Inflammatory macrophage (primary cell): ENCODE data around the gene BAIAP3.
"Not testable (repeated sequence)": the region's sequence is repeated elsewhere in the genome, so short reads cannot be mapped to it uniquely, and the experiment has no call there.

Experiments used
- DNase-seq, 2 donors: peaks; one replicate each; pipeline ENCODE4 v3.0.0-alpha.2; 2020 to 2022

BAIAP3 gene

GRCh38 chr16:1319041-1319440, 14.4 kb upstream of the BAIAP3 start:
- no peak for DNase-seq

DNA sequence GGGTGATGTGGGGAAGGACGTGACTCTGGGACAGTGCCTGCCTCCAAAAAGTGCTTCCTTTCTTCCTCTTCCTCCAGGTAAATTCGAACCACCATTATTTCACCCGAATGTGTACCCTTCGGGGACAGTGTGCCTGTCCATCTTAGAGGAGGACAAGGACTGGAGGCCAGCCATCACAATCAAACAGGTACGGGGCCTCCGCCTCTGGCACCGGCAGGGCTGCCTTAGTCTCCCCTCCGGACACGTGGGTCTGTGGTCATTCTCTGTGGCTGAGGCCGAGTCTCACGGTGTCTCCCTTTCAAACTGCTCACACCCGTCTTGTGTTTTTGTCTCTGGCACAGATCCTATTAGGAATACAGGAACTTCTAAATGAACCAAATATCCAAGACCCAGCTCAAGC, 13.3 kb upstream of the BAIAP3 start:
- DNase-seq = no peak

DNA sequence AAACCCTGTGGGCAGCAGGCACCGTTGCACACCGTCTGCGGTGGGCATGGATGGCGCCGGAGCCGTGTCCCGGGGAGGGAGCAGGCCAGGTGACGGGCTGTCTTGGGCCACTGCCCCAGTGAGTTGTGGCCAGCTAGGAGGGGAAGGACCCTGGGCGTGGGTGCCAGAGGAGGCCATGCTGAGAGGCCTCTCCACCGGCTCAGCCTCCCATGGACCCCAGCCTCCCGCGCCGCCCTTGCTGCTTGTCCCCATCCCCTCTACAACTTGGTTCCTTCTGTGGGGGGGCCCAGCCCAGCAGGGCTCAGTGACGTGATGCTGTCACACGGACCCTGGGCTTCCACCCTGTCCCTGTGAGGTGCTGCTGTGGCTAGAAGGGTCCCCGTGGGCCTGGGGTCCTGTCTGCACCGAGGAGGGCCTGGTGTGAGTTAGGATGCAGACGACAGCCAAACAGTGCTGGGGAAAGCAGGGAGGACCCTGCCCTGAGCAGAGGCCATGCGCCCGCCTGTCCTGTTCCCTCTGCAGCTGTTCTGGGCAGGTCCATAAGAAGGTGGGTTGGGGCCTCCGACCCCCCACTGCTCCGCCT, 12.7 kb upstream of the BAIAP3 start:
- no peak for DNase-seq

DNA sequence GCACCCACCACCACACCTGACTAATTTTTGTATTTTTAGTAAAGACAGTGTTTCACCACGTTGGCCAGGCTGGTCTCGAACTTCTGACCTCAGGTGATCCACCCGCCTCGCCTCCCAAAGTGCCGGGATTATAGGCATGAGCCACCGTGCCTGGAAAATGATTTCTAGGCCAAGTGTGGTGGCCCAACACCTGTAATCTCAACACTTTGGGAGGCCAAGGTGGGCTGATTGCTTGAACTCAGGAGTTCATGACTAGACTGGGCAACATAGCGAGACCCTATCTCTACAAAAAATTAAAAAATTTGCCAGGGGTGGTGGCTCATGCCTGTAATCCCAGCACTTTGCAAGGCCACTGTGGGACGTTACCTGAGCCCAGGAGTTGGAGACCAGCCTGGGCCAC, 11.0 kb upstream of the BAIAP3 start:
- DNase-seq = no peak

- DNase-seq = no peak
Measured at GRCh38 chr16:1323296-1324239, 9.9 kb upstream of the BAIAP3 start.

- no peak for DNase-seq
Measured at GRCh38 chr16:1324286-1324826, 9.1 kb upstream of the BAIAP3 start.

DNA sequence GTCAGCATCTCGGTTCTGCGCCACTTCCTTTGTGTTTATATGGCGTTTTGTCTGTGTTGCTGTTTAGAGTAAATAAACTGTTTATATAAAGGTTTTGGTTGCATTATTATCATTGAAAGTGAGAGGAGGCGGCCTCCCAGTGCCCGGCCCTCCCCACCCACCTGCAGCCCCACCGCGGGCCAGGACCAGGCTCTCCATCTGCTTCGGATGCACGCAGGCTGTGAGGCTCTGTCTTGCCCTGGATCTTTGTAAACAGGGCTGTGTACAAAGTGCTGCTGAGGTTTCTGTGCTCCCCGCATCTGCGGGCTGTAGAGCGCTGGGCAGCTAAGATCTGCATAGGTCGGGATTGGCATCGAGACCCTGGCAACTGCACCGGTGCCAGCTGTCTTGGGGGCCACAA, 8.2 kb upstream of the BAIAP3 start:
- DNase-seq = no peak

DNA sequence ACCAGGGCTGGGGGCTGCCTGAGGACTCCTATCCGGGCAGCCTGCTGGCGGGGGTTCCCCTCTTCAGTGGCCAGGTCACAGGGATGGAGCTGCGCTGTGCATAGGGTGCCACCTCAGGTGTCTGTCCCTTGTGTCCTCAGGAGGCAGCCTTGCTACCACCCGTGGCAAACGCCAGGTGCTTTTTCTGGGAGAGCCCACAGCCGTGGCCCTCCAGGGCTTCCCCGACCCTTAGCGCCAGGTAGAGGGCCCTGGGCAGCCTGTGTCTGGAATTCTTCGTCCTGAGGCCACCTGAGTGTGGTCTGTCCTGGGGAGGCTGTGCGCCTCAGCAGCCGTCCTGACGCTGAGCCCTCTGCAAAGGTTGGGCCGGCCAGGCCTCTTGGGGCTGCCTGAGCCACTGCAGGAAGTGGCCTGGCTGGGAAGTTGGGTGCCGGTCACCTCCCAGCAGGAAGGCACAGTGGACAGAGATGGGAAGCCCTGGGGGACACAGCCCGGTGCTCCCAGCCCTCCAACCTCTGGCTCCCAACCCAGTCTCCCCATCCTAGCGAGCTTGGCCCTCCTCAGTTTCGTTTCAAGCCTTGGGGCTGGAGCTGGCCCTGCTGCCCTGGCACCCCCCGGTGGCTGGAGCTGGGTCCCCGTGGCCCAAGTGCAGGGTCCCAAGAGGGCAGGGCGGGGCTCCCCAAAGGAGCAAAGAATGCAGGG, 7.6 kb upstream of the BAIAP3 start:
- DNase-seq = no peak

DNA sequence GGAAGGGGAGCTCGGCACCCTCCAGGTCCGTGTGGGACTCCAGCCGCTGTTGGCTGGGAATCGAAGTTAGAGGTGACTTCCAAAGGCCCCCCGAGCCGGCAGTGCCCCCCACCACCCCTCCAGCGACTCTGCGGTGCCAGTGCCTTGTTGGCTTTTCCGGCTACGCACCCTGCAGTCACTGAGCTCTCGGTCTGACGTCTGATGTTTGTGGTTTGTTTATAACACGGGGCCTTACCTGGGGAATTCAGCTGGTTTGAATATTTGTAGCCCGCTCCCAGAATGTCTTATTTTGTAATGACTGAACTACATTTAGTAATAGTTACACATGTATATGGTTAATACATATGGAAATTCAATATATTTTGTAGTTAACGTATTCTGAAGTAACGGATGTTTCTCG, 7.1 kb upstream of the BAIAP3 start:
- no peak for DNase-seq

DNA sequence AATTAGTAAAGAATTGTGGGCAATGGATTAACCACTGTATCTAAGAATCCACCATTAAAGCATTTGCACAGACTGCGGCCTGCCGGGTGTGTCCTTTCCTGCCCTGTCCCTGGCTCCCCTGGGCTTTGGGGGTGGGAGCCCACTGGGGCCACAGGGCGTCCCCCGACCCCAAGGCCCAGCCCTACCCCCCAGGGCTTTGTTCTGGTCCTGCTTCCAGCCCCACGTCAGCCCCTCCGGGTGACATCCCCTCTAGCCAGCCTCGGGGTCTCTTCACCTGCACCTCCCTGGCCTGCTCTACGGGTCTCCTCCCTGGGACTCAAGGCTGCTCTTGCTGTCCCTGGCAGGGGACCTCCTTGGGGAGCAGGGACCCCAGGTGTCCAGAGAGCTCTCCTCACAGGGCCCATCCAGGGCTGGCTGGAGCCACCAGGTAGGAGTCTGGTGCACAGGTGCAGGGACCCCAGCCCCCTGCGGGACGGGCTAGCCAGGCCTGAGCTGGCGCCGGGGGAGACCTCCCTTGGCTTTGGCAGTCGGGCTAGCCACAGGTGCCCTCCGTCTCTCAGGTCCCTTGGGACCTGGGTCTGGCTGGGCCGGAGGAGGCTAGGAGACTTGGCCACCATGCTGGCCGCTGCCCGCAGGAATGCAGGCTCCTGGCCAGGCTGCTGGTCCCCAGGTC, 6.4 kb upstream of the BAIAP3 start:
- no peak for DNase-seq

GRCh38 chr16:1327619-1327947, 5.9 kb upstream of the BAIAP3 start:
- DNase-seq = no peak

- DNase-seq = not testable (repeated sequence)
Measured at GRCh38 chr16:1328136-1328535, 5.3 kb upstream of the BAIAP3 start.

DNA sequence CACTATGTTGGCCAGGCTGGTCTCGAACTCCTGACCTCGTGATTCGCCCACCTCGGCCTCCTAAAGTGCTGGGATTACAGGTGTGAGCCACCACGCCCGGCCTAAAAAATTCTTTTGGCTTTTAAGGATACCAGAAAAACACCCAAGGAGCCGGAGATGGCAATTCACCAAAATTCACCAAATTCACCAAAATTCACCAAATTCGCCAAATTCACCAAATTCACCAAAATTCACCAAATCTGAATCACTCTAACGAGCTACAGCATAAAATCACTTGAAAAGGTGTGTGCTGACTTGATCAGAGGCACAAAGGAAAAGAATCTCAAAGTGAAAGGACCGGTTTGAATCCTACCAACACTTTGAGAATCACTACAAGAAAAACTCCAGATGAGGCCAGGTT, 4.5 kb upstream of the BAIAP3 start:
- DNase-seq = not testable (repeated sequence)

DNA sequence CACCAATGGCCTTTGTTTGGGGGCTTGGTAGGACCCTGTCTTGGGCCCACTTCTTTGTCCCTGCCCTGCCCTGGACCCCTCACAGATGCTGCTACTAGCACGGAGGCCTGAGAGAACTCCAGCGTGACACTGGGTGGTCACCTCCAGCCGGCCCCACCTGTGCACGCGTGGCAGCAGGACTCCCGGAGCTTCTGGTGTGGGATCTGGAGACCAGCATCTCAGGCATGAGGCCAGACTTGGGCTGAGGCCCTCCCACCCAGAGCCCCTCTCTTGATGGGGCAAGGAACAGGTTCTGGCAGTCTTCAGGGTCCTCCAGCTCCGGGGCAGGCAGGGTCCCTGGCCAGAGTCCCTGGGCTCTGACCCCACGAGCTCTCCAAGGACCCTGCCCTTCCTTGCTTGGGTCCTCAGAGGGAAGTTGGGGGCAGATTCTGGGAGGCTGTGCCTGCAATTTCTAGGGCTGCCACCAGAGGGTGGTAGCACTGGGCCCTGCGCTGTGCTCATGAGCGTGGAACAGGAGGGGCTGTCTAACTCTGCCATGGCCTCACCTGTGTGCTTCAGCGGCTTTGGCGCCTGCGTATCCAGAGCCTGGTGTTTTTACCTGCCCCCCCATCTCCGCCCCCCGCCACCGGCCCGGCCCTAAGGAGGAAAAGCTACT, 3.1 kb upstream of the BAIAP3 start:
- DNase-seq = peak in 1 of 2 donors; percentile 12

DNA sequence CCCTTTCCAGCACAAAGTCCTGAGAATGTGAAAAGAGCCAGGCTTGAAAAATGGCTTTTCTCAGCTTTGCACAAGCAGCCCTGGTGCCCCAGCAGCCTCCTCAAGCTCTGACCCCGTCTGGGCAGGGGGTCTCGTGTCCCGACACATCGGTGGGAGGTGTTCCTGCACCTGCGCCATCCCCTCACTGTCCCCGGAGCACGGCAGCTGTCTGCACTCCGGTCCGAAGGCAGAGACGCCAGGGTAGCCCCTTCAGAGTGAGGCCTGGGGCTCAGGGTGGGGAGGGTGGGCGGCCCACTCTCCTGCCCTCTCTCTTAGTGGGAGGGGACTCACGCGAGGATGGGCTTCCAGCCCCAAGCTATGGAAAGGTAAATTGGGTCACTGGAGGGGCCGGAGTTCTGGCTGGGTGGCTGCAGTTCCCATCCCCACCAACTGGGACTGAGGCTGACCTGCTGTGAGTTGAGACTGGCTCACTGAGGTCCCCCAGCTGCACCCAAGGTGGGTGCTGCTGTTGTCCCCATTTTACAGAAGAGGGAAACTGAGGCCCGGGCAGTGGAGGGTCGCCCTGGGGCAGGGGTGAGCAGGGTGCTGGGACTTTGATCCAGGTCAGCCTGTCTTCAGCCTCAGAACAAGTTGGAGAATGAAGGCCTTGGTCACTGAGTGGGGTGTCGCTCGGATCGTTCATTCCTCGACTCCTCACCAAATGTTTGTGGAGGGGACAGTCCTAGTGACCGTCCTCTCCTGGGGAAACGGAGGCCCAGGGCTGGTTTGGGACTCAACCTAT, 2.3 kb upstream of the BAIAP3 start:
- no peak for DNase-seq

DNA sequence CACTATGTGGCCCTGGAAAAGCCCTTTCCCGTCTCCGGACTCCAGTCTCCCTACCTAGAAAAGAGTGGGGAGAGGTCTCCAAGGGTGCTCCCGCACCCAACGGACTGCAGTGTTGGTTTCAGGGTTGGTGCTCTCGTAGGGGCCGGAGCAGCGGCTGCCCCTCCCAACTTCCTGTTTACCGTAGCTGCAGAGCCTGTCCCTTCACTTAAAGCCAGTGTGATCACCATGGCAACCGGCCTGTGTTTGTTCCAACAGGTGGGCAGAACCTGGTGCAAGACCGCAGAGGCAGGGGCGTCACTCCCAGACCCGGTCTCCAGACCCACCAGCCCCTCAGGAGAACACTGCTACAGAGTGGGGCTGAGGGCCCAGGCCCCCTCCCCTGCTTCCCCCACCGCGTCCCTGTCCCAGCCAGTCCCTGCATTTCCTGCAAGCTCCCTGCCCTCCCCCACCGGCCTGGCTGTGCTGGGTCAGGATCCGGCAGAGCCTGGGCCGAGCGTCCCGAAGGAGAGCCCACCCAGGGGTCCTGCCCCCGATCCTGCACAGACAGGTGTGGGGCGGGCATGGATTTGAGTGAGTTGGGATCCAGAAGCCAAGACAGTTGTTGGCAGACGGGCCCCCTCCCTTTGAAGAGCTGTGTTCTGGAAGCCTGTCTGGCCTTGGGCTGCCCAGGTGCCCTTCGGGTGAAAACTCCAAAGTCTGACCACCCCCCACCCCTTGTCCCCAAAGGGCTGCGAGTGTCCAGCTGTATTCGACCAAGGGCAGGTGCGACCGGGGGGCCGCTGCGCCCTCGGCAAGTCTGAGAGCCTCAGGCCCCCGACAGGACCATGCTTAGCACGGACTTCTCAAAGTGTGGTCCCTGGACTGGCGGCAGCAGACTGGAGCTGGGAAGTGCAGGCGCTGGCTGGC, 1.5 kb upstream of the BAIAP3 start:
- peak; percentile 25 to 47 for DNase-seq

DNA sequence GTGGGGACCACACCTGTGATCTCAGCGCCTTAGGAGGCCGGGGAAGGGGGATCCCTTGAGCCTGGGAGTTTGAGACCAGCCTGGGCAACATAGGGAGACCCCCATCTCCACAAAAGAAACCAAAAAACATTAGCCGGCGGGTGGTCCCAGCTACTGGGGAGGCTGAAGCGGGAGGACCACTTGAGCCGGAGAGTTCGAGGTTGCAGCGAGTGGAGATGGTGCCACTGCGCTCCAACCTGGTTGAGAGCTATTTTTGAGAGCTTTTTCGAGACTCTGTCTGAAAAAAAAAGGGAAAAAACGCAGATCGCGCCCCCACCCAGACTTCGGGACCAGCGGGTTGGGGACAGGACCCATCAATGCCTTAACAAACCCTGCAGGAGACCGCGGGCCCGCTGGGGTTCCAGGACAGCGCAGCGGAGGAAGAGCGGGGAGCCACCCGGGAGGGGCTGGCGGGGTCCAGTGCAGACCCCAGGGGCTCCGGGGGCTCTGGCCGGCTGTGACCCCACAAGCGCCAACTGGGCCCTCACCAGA, 762 bp upstream of the BAIAP3 start:
- no peak for DNase-seq

DNA sequence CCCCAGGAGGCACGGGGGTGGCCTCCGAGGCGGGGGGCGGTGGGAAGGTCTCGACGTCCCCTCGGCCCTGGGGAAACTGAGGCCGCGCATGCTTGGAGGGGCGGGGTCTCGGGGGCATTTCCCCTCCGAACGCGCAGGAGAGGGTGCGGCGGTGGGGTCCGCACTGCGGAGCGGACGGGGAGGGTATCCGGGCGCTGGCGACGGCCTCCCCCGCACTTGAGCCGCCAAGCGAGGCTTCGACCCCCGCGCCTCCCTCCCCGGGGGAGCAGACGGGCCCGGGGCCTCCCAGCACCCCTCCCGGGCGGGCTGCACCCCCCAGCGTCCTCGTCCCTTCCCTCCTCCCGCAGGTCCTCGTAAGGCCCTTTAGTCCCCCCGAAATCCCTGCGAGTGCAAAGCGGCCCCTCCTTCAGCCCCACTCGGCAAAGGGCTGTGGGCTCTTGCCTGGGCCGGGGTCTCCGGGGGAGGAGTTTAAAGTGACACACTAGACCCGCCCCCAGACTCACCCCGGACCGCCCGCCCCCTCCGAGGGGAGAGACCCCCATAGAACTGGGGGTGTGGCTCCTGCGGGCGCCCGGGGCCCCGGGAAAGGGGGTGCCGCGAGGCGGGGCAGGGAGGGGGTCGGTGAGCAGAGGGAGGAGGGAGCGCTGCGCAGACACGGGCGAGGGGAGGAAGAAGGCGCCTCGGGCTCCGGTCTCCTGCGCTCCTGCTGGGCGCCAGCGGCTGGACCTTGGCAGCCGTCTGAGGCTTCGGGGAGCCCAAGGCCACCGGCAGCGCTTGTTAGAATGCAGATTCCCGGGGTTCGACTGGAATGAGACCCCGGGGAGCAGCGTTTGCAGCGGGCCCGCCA, 632 bp downstream of the BAIAP3 start:
- no peak for DNase-seq

- DNase-seq = no peak
Measured at GRCh38 chr16:1334739-1335138, 1.3 kb downstream of the BAIAP3 start.
